DOHH2 (cell line): Measurements from ENCODE around the gene ZNF25.
"Not testable (repeated sequence)": the region's sequence is repeated elsewhere in the genome, so short reads cannot be mapped to it uniquely, and the experiment has no call there.

Experiments
- H3F3A ChIP-seq: fragments of 200-600 bp; sonication (generic), shearing (Covaris generic); 2 replicates; pipeline ENCODE4 v1.6.0; 2016; ENCODE audit warnings: antibody characterized with exemption, mild to moderate bottlenecking; ENCODE audit not compliant: control insufficient read depth, insufficient read depth
- H3K27ac ChIP-seq: fragments of 200-600 bp; sonication (generic); 2 replicates; pipeline ENCODE4 v1.5.1; 2014; ENCODE audit warnings: low read depth, mild to moderate bottlenecking, low read length, moderate library complexity
- H3K27me3 ChIP-seq: fragments of 200-600 bp; sonication (generic); 2 replicates; pipeline ENCODE4 v1.6.1; 2014; ENCODE audit warnings: mild to moderate bottlenecking, low read length, mixed read lengths; ENCODE audit not compliant: control insufficient read depth
- H3K36me3 ChIP-seq: fragments of 200-600 bp; sonication (generic); 2 replicates; pipeline ENCODE4 v1.6.1; 2014; ENCODE audit warnings: mild to moderate bottlenecking, low read length, moderate library complexity, mixed read lengths; ENCODE audit not compliant: control insufficient read depth
- H3K4me1 ChIP-seq: fragments of 200-600 bp; sonication (generic); 2 replicates; pipeline ENCODE4 v1.6.1; 2014; ENCODE audit warnings: mild to moderate bottlenecking, low read length, mixed read lengths; ENCODE audit not compliant: control insufficient read depth
- H3K4me2 ChIP-seq: fragments of 200-600 bp; sonication (generic); 2 replicates; pipeline ENCODE4 v1.6.0; 2014; ENCODE audit warnings: mild to moderate bottlenecking, low read length, moderate library complexity
- H3K4me3 ChIP-seq: fragments of 200-600 bp; sonication (generic); 2 replicates; pipeline ENCODE4 v1.5.1; 2014; ENCODE audit warnings: mild to moderate bottlenecking, low read length, mixed read lengths
- H3K79me2 ChIP-seq: fragments of 200-600 bp; sonication (generic); 2 replicates; pipeline ENCODE4 v1.6.1; 2014; ENCODE audit warnings: mild to moderate bottlenecking, low read length, mixed read lengths; ENCODE audit not compliant: control insufficient read depth
- H3K9me2 ChIP-seq: fragments of 200-600 bp; sonication (generic); replicated peaks from 2 replicates; pipeline ENCODE4 v1.6.1; 2014; ENCODE audit warnings: mild to moderate bottlenecking, low read length, mixed read lengths; ENCODE audit not compliant: control insufficient read depth
- H3K9me3 ChIP-seq: fragments of 200-600 bp; sonication (generic); 2 replicates; pipeline ENCODE4 v1.6.1; 2014; ENCODE audit warnings: antibody characterized with exemption, low read length, mixed read lengths; ENCODE audit not compliant: control insufficient read depth, insufficient read depth
- H4K20me1 ChIP-seq: fragments of 200-600 bp; sonication (generic); 2 replicates; pipeline ENCODE4 v1.6.0; 2014; ENCODE audit warnings: low read depth, mild to moderate bottlenecking, antibody characterized with exemption, low read length, moderate library complexity; ENCODE audit not compliant: control insufficient read depth, insufficient read depth
- EZH2phosphoT487 ChIP-seq: fragments of 200-600 bp; sonication (generic); IDR thresholded peaks from 2 replicates; pipeline ENCODE4 v1.6.1; 2017; ENCODE audit warnings: borderline replicate concordance, mild to moderate bottlenecking, antibody characterized with exemption, low read length, moderate library complexity, mixed read lengths
- TF ChIP-seq, protein P1 (sequence below): fragments of 200-600 bp; sonication (generic); IDR thresholded peaks from one replicate; pipeline ENCODE4 v1.5.1; 2014; ENCODE audit warnings: antibody characterized with exemption, mild to moderate bottlenecking, low read depth, low read length; ENCODE audit not compliant: poor library complexity, severe bottlenecking

Gene ZNF25

DNA sequence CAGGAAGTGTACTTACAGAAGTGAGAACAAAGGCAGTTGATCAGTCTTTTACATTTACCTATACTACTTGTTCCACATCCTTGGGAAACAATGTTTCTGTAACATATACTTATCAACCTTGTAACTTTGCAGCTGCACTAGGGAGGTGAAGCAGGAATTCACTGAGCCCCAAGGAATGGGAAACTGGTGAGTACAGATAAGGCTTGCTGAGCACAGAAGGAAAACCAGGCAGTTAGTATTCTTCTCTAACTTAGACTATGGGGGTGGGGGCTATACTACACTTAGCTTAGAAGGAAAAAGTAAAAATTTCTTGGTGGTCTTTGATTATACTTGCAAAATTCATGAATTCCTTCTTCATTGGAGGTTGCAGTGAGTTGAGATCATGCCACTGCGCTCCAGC is 27.1 kb upstream of the ZNF25 start:
- TF ChIP-seq, protein P1, sequence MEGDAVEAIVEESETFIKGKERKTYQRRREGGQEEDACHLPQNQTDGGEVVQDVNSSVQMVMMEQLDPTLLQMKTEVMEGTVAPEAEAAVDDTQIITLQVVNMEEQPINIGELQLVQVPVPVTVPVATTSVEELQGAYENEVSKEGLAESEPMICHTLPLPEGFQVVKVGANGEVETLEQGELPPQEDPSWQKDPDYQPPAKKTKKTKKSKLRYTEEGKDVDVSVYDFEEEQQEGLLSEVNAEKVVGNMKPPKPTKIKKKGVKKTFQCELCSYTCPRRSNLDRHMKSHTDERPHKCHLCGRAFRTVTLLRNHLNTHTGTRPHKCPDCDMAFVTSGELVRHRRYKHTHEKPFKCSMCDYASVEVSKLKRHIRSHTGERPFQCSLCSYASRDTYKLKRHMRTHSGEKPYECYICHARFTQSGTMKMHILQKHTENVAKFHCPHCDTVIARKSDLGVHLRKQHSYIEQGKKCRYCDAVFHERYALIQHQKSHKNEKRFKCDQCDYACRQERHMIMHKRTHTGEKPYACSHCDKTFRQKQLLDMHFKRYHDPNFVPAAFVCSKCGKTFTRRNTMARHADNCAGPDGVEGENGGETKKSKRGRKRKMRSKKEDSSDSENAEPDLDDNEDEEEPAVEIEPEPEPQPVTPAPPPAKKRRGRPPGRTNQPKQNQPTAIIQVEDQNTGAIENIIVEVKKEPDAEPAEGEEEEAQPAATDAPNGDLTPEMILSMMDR: no peak
- no peak for TF ChIP-seq EZH2phosphoT487
- Histone ChIP-seq H3K4me1 (no peaks in the 10 kb centered on the region), H3K36me3 (no peaks in the 10 kb centered on the region), H3K4me2 (no peak overlapping the region), H3K9me3 (no peaks in the 10 kb centered on the region), H3K27ac (no peak overlapping the region), H3K4me3 (no peak overlapping the region), H3K27me3 (no peaks in the 10 kb centered on the region), H4K20me1 (no peaks in the 10 kb centered on the region), H3K9me2 (no peaks in the 10 kb centered on the region), H3F3A (no peaks in the 10 kb centered on the region), H3K79me2 (no peaks in the 10 kb centered on the region)

DNA sequence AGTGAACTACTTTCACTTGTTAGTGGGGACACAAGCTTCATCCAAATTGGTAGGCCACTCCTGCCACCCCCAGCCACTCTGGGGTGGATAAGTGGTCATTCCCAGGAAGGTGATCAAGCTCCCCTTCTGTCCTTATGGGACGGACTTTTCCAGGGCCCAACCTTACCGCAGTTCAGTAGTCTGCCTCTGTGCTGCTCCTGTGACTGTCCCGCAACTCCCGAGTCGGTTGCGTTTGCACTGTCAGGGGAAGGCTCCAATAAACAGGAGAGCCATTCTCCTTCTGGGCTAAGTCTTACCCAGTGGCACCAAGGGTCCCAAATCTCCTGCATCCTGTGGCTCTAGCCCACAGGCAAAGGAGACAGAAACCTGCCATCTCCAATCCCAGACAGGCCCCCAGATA is 26.6 kb upstream of the ZNF25 start:
- Histone ChIP-seq H3F3A (no peaks in the 10 kb centered on the region), H3K9me3 (no peaks in the 10 kb centered on the region), H3K4me2 (no peak overlapping the region), H3K27ac (no peak overlapping the region), H4K20me1 (no peaks in the 10 kb centered on the region), H3K27me3 (no peaks in the 10 kb centered on the region), H3K9me2 (no peaks in the 10 kb centered on the region), H3K79me2 (no peaks in the 10 kb centered on the region), H3K4me3 (no peak overlapping the region), H3K36me3 (no peaks in the 10 kb centered on the region), H3K4me1 (no peaks in the 10 kb centered on the region)
- TF ChIP-seq EZH2phosphoT487: no peak
- TF ChIP-seq, protein P1: no peak

DNA sequence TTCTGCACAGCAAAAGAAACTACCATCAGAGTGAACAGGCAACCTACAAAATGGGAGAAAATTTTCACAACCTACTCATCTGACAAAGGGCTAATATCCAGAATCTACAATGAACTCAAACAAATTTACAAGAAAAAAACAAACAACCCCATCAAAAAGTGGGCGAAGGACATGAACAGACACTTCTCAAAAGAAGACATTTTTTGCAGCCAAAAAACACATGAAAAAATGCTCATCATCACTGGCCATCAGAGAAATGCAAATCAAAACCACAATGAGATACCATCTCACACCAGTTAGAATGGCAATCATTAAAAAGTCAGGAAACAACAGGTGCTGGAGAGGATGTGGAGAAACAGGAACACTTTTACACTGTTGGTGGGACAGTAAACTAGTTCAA is 24.0 kb upstream of the ZNF25 start:
- H3F3A ChIP-seq, H3K27me3 ChIP-seq, H3K27ac ChIP-seq, H3K9me2 ChIP-seq, H3K4me2 ChIP-seq, H3K79me2 ChIP-seq, H3K9me3 ChIP-seq, H3K36me3 ChIP-seq, H3K4me1 ChIP-seq, H4K20me1 ChIP-seq, H3K4me3 ChIP-seq: not testable (repeated sequence)

DNA sequence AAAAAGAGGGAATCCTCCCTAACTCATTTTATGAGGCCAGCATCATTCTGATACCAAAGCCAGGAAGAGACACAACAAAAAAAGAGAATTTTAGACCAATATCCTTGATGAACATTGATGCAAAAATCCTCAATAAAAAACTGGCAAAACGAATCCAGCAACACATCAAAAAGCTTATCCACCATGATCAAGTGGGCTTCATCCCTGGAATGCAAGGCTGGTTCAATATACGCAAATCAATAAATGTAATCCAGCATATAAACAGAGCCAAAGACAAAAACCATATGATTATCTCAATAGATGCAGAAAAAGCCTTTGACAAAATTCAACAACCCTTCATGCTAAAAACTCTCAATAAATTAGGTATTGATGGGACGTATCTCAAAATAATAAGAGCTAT is 22.5 kb upstream of the ZNF25 start:
- not testable (repeated sequence) for H3K9me3 ChIP-seq, H3K27me3 ChIP-seq, H3K4me1 ChIP-seq, H4K20me1 ChIP-seq, H3K9me2 ChIP-seq, H3F3A ChIP-seq, H3K36me3 ChIP-seq, H3K4me3 ChIP-seq, H3K27ac ChIP-seq, H3K4me2 ChIP-seq, H3K79me2 ChIP-seq
